ENCODE results near the gene FIBP.

Gene FIBP

DNA sequence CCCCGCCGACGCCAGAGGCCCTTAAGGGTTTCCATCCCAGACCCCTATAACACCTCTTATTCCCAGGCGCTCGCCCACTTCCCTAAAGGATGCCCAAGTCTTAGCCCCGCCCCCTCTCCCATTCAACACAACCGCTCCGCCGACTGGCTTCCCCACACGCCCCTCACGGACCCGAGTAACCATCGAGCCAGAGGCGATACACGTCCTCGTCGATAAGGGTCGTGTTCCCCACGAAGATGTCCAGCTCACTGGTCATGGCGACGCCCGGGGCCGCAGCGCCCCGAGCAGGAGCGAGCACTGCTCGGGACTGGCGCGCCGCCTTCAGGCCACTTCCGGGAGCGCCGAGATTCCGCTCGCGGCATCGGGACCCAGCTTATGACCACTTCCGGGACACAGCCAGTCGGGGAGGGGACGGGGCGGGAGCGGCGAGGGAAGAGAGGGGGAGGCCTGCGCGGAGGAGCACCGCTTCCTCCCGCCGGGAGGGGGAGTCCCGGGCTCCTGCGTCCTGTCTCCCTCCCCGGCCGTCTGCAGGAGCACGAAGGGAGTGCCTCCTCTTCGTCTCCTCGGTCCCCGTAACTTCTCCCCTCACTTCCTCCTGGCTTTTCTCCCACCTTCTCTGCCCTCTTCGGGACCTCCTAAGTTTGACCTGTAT, at the start of gene FIBP:
FIBP (minus strand) TSS at position 309 of the 652 bp plus-strand sequence; CDS start at position 256, 53 bp downstream.
- DNase-seq = peak; percentile 95

DNA sequence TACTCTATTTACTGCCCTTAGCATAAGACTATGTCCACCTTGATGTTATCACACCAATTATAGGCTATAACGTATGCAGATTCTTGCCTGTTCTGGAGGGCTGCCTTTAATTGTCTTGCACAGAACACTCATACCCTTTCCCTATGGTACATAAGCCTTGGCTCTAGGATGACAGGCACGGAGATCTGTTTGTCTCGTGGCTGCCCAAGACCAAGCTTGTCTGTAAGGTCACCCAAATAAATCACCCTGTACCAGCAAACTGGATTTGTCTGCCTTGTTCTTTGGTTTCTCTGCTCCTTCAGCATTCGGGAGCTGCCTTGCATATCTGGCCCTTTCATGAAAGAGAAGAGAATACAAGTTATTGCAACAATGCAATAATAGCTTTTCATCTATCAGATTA, 49.5 kb upstream of the FIBP start:
- no peak for DNase-seq

DNA sequence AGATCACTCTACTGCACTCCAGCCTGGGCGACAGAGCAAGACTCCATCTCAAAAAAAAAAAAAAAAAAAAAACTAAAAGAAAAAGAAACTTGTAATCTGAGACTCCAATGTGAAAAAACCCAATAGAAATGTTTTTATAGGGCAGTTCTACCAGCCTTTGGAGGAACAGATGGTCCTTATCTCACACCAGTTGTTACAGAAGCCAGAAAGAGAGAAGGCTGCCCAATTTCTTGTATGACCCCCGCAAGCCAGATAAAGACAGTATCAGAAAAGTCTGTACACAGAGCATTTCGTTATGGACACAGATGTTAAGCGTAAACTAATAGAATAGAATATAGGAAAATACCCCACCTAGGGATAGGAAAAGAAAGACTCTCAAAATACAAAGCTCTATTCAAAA, 45.7 kb upstream of the FIBP start:
- DNase-seq = no peak

DNA sequence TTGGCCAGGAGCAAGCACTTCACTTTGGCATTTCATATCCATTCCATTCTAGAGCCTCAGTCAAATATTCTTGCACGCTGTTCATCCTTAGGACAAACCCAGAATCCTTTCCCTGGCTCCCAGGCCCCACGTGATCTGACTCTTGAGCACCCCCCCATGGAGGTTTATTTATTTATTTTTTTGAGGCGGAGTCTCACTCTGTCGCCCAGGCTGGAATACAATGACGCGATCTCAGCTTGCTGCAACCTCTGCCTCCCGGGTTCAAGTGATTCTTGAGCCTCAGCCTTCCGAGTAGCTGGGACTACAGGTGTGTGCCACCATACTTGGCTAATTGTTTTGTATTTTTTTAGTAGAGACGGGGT, 44.3 kb upstream of the FIBP start:
- DNase-seq = no peak

DNA sequence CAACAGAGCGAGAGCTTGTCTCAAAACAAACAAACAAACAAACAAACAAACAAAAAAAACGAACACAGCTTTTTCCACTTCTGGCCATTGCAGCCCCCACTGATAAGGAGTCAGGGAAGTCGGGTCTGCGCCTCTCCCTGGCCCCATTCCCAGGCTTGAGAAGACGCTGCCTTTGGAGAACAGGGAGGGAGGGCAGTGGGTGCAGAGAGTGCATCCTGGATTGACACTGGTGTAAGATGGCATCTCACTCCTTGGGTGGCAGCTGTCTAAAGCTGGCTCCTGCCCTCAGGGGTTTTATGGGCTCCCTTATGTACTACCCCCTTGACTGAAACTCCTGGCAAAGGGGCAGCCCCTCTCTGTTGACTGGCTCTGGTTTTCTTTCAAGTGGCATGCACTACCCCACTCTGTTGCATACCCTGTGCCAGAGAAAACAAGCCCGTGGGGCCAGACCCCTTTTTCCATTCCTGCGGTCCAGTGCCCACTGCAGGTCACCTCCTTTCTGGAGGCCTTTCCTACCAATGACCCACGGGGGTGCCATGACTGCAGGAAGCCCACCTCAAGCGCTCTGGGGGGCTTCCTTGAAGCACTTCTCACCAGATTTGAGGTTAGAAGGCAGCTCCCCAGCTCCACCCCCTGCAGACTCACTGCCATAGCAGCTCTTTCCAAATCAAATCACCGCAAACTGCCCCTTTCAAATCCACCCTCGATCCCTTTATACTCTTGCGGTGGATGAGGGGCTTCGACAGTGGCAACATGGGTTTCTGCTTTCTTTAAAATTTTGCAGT, 43.7 kb upstream of the FIBP start:
- no peak for DNase-seq

DNA sequence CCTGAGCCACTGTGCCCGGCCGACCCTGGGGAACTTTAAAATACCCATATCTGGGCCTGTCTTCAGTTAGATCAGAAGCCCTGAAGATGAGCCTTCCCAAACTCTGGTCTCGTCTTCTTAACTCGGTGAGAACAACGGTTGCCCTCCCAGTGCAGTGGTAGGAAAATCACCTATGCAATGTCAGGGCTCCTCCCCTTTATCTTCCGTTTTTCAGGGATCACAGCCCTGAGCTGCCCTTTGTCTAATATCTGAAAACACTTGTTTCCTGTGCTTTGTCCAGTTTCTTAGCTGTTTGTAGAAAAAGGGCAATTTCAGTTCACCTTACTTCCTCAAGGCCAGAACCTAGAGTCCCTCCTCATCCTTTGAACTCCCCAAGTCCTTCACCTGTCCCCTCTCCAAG, 40.4 kb upstream of the FIBP start:
- DNase-seq = no peak

DNA sequence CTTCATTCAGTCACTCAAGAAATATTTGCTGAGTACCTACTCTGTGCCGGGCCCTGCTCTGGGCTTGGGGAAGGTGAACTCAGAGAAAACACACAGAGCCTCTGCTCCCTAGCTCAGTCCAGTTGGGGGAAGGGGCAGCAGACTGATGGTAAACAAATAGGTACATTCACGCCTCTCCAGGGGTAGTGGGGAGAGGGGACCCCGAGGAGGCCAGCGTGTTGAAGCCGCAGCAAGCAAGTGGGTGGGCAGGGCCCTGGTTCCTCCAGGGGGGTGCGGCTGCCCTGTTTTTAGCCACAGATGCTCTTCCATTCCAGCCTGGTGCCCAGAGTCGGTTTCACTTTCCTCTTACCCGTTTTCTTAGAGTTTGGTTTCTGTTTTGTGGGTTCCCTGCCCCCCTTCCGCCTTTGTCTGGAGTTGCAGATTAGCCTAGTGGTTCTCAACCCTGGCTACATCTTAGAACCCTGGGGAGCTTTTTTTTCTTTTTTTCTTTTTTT, 39.7 kb upstream of the FIBP start:
- no peak for DNase-seq

DNA sequence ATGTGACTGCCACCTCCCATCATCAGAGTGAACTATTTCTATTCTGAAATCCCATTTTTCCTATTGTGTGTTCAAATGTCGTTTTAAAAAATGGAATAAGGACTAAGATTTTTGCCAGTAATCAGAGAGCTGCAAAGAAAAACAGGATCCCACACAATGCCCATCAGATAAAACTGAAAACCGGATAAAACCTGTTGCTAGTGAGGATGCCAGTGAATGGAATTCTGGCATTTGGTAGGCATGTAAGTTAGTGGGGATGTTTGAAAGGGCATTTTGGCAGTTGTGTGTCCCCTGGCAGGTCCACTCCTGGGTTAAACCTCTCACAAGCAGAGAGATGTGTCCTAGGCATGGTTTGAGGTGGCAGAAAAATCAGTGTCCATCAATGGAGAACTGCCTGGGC, 37.1 kb upstream of the FIBP start:
- no peak for DNase-seq

DNA sequence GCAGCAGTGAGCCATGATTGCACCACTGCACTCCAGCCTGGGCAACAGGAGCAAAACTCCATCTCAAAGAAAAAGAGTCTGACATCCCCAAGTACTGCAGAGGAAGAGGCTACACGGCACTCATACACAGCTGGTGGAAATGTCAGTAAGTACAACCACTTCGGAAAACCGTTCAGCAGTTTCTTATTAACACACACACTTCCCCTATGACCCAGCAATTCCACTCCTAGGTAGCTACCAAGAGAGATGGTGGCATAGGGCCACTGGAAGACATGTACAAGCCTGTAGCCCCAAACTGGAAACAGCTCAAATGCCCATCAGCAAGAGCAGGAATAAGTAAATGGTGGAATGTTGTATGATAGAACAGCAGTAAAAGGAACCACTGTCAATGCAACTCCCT, 34.3 kb upstream of the FIBP start:
- no peak for DNase-seq

DNA sequence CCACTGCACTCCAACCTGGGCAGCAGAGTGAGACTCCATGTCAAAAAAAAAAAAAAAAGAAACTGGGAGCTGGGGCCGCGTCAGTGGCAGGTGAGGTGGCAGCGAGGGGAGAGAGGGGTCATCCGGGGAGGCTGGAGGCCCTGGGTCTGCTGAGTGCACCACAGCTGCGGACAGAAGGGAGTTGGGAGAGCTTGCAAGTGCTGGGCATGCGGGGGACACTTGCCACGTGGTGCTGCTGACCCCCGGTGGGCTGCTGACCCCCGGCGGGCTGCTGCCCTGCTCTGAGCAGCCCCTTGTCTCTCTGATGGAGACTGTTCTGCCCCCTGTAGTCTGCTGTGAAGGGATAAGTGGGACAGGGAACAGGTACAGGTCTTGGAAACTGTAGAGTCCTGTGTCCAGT, 33.6 kb upstream of the FIBP start:
- DNase-seq = no peak

DNA sequence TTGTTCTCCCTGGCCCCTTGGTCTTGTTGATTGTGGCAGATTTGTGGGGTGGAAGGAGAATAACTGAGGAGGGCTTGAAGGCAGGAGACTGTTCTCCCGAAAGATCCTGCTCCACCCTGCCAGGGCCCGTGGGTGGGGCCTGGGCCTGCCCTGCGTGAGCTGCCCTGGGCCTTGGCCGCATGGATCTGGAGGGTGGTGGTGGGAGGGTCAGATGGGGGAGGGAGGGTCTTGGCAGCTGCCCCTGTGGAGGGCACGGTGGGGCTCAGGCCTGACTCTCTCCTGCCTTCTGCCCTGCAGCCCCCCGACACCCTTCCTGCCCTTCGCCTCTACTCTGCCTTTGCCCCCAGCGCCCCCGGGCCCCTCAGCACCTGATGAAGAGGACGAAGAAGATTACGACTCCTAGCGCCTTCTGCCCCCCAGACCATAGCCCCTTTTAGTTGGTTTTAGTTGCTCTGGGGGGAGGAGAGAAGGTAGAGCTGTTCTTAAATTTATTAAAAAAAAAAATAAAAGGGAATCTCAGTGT, 32.8 kb upstream of the FIBP start:
- no peak for DNase-seq

DNA sequence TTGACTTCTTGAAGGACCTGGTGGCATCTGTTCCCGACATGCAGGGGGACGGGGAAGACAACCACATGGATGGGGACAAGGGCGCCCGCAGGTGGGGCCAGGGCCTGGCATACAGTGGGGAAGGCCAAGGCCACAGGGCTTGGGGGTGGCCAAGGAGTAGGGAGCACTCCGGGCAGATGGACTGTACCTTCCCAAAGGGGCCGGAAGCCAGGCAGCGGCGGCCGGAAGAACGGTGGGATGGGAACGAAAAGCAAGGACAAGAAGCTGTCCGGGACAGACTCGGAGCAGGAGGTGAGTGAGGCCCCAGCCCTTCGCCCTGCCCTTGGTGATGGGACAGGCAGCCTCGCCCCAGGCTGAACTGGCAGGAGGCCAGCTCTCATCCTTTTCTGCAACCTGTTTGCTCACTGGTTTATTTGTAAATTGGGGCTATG, 32.1 kb upstream of the FIBP start:
- no peak for DNase-seq

DNA sequence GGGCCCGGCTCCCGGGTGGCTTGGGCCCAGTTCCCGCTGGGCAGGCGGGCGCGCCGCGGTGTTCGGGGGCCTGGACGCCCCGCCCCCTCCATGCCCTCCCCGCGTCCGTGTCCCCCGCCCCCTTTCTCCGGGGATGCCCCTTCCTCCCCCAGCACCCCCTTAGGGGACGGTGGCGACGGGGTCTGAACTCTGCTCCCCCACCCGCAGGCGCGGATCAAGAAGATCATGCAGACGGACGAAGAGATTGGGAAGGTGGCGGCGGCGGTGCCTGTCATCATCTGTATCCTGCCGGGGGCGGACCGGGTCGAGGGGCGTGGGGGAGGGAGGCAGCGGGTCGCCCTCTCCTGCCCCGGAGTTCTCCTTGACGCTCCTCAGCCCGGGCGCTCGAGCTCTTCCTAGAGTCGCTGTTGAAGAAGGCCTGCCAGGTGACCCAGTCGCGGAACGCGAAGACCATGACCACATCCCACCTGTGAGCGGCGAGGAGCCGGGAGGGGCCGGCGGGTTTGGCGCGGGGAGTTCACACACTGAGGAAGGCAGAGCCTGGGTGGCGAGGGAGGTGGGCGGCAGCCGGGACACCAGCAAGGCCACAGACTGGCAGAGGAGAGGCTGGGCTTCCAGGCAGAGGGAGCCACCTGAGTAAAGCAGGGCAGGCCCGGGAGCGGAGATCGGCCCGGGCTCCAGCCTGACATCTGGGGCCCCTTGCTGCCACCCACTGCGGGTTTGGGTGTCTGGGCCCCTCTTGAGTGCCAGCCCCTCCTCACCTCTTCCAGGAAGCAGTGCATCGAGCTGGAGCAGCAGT, 31.5 kb upstream of the FIBP start:
- DNase-seq = no peak

DNA sequence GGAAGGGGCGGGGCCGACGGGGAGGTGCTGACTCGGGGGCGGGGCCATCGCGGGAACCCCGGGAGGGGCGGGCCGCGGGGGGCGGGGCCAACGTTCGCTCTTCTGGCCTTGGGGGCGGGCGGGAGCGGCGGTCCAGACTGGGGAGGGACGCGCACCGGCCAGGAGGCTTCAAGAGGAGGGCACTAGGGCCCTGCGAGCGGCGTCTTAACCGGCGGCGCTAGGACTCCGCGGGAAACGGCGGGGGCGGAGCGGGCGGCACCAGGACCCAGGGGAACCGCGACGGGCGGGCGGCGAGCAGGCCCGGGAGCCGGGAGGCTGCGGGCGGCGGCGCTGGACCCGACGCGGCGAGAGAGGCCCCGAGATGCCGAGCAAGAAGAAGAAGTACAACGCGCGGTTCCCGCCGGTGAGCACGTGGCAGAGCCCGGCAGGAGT, 30.9 kb upstream of the FIBP start, which contains the start of gene DRAP1:
DRAP1 (plus strand) TSS at position 286 of the 432 bp plus-strand sequence; CDS start at position 362, 76 bp downstream.
- DNase-seq = peak; percentile 94

DNA sequence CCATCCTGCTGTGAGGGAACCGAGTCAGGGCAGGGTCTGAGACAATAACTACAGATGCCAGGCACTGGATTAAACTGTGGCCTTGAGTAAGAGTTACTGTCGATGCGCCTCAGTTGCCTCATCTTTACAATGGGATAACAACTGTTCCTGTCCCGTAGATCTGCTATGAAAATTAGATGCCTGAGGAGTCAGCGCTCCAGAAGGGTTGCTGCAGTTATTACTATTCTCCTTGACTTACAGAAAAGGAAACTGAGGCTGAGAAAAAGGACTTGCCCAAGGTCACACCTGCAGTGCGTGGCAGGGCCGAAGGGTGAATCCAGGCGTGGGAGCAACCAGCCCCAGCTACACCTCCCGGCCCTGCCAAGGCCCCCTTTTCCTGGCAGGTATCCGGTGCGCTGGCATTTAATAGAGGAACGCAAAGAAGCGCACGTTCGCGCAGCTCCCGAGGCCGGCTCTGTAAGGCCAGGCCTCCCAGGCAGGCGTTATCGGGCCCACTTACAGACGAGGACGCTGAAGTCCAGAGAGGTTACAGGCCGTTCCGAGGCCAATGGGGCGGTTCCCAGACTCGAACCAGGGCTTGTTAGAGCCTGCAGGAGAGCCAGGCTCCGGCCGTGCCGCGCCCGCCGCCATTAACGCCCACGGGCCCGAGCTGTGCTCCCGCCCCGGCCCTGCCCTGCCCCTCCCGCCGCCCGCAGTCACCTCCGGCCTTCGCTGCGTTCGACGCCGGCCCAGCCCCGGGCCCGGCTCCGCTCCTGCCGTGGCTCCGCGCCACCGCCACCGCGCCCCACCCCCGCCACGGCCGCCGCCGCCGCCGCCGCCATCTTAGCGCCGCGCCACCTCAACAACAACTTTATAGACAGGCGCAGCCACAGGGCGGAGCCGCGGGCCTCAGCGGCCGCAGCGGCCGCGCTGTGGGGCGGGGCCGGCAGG, 30.2 kb upstream of the FIBP start, which contains the start of gene C11orf68:
C11orf68 (minus strand) TSS at position 852 of the 930 bp plus-strand sequence; CDS start at position 821, 31 bp downstream.
- no peak for DNase-seq

DNA sequence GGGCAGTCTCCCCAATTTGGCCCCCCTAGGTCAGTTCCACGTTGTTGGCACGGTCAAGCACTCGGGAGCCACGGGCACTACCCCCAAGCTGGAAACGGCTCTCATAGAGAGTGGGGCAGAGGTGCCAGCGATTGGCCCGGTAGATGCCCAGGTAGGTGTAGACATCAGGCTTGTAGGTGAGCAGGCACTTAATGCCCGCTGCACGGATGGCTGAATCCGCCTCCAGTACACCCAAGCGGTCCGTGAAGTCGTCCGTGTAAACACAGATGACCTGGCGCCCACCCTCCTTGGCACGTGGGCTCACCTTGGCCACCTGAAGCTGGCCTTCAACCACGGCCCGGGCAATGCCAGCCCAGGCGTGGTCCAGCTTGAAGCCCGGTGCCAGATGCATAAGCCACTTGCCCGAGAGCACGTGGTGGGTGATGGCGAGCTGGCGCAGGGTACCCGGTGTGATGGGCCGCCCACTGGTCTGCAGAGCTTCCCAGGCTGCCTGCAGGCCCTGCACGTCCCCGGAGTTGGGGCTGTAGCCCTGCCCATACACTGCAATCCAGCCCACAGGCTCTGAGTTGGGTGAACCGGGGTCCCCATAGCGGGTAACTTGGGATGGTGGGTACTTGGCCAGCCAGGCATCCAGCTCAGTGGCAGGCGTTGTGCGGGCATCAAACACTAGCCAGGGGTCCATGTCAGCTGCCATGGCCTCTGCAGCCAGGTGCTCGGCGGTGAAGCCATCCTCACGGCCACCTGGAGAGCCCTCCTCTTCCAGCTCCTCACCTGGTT, 29.4 kb upstream of the FIBP start:
- DNase-seq = no peak

DNA sequence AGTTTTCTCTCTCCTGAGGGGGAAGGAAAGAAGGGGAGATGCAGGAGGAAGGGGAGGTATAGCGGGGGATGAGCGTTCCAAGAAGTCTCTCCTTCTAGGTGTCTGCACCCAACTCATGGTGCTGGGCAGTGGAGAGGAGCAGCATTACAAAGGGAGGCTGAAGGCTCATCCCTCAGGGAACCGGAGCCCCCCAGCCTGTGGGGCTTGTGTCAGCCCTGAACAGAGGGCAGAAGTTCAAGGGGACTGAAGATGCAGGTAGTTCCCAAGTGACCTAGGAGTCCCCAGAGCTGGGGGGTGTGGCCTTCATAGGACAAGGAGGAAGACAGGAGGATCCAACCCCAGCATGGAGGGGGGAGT, 28.8 kb upstream of the FIBP start:
- DNase-seq = no peak

DNA sequence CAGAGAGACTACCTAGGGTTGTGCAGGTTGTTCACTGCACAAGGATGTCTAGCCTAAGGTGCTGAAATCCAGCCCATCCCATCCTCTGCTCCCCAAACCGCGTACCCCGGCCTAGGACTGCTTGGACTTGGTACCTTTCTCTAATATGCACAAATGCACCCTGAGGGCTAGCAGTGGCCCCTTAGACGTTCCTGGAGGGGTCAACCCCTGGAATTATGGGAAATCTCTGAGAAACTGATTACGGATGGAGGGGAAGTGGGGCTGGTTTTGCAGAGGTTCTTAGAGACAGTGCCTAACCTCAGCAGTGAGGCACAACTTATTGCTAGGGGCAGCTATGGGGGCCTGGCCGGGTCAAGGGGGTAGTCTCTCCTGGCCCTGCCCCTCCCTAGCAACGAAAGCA, 28.1 kb upstream of the FIBP start:
- DNase-seq = no peak

DNA sequence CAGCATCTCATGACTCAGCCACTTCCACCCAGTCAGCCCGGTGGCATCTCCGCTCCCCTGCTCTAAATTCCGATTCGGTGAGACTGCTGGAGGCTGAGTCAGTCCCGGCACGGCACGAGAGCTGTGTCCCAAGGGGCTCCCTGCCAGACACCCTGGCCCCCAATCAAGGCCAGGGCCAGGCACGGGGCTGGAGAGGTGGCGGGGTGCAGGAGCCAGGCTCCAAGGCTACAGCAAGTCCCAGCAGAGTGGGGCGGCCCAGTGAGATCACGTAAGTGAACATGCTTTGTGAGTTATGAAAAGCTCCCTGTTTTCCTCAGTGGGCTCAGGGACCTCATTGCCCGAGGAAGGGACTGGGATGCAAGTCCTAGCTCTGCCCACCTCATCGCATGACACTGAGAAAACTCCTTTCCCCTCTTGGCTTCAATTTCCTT, 27.6 kb upstream of the FIBP start:
- peak; percentile 95 for DNase-seq

DNA sequence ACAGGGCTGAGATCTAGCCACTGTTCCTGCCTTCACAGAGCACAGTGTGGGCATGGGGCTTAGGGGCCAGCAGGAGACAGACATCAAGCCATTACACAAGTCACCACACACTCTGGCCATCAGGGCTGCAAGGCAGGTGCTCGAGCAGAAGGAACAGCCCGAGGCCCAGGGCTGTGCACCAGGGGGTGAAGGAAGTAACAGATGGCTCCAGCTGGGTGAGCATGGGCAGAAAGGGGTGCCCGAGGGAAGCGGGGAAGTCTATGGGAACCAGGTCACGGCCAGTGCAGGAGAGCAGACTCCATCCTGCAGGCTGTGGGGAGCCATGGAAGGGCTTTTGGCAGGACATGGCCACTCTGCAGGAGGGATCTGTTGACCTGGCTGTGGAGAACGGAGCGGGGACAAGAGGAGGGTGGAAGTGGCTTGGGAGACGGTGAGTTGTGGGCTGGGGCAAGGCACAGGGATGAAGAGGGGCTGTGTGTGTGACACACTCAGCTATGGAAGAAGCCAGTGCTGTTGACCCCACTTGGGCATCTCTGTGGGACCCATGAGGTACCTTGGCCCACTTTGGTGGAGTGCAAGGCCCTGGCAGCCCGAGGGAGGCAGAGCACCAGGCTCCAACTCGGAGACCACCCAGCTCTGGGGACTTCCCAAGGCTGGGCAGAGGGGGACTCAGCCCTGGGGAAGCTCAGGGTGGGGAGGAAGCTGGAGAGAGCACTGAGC, 27.0 kb upstream of the FIBP start:
- DNase-seq = no peak
